Measurements from ENCODE around the gene FNIP1.
"Not testable (repeated sequence)": the region's sequence is repeated elsewhere in the genome, so short reads cannot be mapped to it uniquely, and the experiment has no call there.

FNIP1 gene

DNA sequence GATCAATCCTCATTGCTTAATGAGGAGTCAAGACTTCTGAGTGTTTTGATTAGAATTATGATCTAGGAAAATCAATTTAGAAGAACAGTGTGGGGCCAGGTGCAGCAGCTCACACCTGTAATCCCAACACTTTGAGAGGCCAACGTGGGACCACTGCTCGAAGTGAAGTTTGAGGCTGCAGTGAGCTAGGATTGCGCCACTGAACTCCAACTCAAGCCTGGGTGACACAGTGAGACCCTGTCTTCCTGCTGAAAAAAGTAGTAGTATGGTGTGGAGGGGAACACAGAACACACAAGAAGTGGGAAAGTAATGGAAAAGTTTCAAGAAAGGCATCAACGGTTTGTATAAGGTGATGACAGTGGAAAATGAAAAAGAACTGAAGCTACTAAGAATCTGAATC, 9.1 kb downstream of the FNIP1 start:
- no peak for DNase-seq (ENCODE audit: extremely low read depth in 1 of 2, low read depth in 1 of 2)

DNA sequence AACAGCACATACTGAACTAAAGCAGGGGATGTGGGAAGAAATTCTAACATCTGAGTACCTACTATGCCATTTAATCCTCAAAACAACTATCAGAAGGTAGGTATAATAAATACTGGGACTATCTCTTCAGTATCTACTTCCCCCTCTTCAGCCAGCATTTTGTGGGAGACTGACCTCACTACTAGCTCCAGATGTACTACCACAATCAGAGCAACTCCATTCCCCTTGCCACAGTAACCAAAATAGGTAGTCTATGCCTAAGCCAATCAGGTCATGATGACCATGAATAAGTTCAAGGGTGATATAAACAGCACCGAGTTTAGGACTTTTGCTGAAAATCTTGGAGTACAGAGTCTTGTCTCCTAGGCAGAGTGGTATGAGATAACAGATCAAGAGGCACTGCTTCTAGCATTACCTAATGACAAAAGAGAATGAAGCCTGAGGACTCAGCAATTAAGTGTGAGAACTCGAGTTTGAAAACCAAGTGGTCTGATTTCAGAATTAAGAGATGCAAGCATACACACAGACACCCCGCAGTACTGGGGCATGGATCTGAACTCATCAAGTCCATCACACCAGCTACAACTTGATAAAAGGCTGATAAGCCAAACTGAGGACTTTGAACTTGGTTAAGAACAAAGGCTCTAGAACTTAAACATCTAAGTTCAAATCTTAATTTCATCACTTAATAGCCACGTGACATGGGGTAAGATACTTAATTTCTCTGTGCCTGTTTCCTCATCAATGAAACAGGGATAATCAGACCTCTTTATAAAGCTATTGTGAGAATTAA, 9.7 kb downstream of the FNIP1 start:
- no peak for DNase-seq (ENCODE audit: extremely low read depth in 1 of 2, low read depth in 1 of 2)

DNA sequence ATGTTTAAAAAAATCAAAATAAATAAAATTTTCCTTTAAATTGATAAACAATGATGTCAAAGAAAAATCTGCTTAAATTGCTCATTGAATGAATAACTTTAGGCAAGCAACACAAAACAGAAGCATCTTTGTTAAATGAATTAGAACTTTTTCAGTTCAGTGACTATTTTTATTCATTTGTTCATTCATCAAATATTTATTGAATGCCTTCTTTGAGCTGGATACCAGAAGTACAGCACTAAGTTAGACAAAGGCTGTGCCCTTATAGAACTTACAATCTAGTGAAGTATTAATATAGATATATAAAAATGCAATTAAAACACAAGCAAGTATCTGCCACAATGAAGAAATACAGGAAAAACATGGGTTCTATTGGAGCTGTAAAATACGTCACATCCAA, 10.8 kb downstream of the FNIP1 start:
- DNase-seq (ENCODE audit: extremely low read depth in 1 of 2, low read depth in 1 of 2), result no peak

DNA sequence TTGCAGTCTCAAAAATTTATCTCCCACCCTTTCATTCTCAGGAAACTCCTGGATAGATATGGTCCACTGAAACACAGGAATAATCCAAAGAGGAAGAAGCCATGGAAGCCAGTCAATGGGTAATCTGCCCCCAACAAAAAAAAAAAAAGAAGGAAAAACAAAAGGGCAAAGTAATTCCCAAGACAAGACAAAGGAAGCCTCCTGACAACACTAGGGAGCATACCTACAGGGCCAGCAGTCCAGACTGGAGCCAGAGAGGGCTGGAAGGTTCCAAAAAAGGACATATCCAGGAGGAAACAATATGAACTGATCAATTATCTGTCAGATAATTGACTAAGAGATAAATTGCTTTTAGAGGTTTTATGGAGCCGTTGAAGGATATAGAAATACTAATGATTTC, 12.9 kb downstream of the FNIP1 start:
- no peak for DNase-seq (ENCODE audit: extremely low read depth in 1 of 2, low read depth in 1 of 2)

DNA sequence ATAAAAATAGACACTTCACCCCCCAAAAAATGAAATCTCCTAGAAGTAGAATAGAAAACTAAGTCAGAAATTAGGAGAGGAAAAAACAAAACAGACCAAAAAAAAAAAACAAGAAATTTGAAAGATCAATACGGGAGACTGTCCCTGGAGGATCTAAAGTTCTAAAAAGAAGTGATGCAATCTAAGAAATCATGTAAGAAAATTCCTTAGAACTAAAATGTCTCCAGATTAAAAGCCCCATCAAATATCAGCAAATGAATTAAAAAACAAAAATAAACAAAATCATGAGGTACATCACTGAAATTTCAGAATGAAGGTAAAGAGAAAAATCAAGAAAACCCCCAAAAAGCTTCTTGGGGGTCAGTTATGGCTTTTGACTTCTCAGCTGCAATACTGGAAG, 13.5 kb downstream of the FNIP1 start:
- DNase-seq (ENCODE audit: extremely low read depth in 1 of 2, low read depth in 1 of 2), result no peak

DNA sequence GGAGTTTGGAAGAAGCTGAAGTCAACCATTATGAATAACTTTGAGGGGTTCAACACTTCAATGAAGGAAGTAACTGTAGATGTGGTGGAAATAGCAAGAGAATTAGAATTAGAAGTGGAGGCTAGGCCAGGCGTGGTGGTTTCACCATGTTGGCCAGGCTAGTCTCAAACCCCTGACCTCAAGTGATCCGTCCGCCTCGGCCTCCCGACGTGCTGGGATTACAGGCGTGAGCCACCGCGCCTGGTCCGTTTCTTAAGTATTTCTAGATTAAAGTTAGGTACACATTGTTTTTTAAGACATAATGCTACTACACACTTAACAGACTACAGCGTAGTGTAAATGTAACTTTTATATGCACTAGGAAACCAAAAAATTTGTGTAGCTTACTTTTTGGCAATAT, 14.1 kb downstream of the FNIP1 start:
- no peak for DNase-seq (ENCODE audit: extremely low read depth in 1 of 2, low read depth in 1 of 2)

DNA sequence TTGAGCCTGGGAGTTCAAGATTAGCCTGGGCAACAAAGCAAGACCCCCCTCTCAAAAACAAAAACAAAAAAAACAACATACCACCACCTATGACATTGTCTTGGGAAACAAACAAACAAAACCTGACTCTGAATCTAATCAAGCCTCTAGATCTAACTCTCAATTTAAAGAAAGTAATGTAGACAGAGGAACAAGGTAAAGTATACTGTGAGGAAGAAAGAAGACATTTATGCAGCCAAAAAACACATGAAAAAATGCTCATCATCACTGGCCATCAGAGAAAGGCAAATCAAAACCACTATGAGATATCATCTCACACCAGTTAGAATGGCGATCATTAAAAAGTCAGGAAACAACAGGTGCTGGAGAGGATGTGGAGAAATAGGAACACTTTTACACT, 18.7 kb downstream of the FNIP1 start:
- DNase-seq (ENCODE audit: extremely low read depth in 1 of 2, low read depth in 1 of 2), result not testable (repeated sequence)

DNA sequence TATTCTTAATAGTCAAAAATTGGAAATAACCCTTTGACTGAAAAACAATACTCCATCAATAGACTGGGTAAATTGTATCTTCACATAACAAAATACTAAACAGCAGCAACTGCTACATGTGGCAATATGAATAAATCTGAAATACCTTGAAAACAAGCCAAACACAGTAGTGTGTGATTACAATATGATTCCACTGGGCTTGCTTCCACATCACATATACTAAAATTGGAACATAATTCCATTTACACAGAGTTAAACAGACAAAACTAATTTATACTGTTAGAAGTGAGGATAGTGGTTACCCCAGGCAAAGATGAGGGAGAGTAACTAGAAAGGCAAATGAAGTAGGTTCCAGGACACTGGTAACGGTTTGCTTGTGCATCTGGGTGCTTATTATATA, 20.4 kb downstream of the FNIP1 start:
- no peak for DNase-seq (ENCODE audit: extremely low read depth in 1 of 2, low read depth in 1 of 2)

DNA sequence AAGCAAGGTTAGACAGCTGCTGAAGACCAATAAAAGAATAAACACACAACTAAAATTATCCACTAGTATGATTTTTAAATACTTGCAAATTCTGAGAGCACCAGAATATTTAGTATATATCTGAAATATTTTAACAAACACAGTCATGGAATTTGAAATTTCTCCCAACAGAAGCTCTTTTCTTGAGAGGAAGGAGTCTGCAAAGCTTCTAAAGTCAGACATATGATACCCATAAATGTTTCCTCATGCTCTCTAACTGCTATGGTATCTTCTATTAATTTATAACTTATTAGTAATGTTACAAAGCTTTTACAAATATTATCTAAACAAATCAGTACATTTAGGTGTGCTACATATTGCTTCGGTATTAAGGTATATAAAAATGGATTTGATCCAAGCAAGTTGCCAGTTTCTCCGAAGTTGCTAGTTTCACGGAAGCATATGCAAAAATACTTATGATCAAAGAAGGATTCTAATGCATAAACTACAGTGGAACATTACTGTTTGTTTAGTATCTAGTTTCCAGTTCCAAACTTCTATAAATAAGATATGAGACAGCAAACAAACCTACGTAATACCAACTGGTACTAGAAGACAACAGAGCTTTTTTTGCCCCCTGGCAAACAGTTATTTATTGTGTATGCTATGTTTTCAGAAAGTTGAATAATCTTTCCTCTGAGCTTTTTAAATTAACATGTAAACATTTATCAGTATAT, 22.0 kb downstream of the FNIP1 start:
- DNase-seq (ENCODE audit: extremely low read depth in 1 of 2, low read depth in 1 of 2), result no peak

DNA sequence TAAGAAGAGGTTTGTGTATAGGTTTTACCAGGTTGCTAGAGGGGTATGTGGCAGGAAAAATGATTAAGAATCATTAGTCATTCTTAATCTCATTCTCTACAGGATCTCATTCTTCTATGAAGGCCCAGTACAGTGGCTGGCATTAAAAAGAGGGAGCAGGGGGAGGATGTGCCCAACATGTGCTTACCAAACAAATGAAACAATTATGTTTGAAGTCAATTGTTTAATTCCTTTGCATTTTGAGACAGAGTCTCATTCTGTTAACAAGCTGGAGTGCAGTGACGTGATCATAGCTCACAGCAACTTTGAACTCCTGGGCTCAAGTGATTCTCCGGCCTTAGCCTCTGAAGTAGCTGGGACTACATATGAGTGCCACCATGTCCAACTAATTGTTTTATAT, 23.0 kb downstream of the FNIP1 start:
- no peak for DNase-seq (ENCODE audit: extremely low read depth in 1 of 2, low read depth in 1 of 2)

DNA sequence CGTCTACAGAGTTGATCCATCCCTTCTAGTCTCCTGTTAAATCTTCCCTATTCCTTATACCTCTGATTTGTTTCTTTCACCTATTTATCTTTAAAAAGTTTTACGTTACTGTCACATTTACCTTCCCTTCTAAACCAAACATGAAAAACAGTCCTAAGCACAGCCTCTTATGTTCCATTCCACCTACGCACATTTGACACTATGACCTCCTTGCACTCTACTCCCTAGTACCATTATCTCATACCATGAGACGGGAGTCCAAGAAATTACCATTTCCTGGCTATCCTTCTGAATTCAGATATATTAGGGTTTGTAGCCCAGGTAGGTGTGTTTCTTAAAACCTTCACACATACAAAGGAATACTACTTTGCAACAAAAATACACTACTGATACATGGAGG, 25.1 kb downstream of the FNIP1 start:
- no peak for DNase-seq (ENCODE audit: extremely low read depth in 1 of 2, low read depth in 1 of 2)

DNA sequence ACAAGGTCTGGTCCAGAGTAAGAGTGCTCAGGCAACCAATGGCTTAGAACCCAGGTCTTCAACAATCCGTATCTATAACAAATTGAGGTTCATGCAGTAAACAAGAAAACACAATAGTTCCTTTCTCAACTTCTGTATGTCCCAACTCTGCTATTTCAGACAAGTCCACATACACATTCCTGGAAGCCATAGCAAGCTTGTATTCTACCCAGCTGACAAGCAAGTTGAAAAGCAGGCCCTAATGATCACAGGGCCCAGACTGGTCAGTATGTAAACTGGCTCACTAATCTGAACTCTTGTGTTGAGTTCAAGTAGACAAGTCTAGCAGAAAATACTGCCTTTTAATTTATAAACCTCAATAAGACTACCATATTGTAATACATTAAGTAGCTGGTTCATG, 26.9 kb downstream of the FNIP1 start:
- DNase-seq (ENCODE audit: extremely low read depth in 1 of 2, low read depth in 1 of 2), result no peak

DNA sequence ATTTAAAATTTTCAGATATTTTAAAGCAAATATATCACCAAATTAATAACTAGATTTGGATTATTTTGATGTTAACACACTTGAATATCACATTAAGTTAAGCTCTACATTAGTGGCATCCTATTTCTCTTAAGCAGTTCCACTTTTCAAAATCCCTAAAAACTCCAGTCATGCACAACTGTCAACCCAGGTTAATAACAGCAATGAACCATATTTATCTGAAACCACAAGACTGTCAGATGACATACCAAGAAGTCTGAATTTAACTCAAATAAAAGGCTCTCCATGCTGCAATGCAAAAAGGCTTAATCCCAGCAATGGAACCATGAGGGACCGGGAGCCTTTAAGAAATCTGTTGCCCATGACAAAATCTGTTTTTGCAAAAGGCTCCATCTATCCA, 27.5 kb downstream of the FNIP1 start:
- DNase-seq (ENCODE audit: extremely low read depth in 1 of 2, low read depth in 1 of 2), result no peak

DNA sequence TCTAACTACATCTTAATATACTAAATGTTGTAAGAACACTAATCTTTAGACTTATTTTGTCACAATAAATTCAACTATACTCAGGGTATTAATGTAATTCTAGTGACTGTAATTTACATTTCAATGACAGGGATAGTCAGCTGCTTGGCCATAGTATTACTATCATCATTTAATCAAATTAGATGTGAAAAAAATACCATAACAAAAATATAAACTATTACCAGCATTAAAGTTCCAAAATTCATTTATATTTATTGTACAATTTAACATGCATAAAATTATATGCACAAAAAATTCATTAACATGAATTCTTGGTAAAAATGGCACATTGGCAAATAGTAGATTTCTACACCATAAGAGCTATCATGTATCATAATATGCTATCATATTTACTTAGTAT, 28.9 kb downstream of the FNIP1 start:
- DNase-seq (ENCODE audit: extremely low read depth in 1 of 2, low read depth in 1 of 2), result no peak

DNA sequence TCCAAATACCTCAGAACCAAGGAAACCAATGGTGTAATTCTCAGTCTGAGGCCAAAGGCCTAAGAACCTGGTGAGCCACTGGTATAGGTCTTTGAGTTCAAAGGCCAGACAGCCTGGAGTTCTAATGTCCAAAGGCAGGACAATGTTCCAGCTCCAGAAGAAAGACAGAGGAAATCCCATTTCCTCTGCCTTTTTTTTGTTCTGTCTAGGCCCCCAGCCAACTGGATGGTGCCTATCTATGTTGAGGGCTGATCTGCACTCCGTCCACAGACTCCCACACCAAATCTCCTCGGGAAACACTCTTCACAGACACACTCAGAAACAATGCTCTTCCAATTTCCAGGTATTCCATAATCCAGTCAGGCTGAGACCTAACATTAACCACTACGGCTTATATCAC, 30.1 kb downstream of the FNIP1 start:
- no peak for DNase-seq (ENCODE audit: extremely low read depth in 1 of 2, low read depth in 1 of 2)

DNA sequence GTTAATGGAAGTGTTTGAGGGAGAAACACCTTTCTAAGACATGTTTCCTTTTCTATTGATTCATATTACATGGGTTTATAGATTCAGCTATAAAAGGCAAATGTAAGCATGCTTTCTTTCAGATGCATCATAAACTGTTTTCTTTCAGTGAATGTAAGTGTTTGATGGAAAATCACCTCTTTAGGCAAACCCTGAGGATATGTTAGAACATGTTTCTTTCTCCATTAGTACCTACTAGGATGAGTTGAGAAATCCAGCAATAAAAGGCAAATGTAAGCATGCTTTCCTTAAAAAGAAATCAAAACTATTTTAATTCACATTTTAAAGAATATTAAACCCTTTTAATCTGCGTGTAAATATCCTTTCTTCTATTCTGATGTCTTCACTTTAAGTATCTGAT, 31.6 kb downstream of the FNIP1 start:
- no peak for DNase-seq (ENCODE audit: extremely low read depth in 1 of 2, low read depth in 1 of 2)

DNA sequence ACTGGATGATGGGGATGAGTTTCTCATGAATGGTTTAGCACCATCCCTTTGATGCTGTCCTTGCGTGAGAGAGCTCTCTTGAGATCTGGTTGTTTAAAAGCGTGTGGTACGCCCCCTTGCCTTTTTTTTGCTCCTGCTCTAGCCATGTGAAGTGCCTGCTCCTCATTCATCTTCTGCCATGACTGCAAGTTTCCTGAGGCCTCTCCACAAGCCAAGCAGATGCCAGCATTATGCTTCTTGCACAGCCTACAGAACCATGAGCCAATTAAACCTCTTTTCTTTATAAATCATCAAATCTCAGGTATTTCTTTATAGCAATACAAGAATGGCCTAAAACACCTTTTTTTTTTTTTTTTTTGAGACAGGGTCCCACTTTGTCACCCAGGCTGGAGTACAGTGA, 32.8 kb downstream of the FNIP1 start:
- no peak for DNase-seq (ENCODE audit: extremely low read depth in 1 of 2, low read depth in 1 of 2)

DNA sequence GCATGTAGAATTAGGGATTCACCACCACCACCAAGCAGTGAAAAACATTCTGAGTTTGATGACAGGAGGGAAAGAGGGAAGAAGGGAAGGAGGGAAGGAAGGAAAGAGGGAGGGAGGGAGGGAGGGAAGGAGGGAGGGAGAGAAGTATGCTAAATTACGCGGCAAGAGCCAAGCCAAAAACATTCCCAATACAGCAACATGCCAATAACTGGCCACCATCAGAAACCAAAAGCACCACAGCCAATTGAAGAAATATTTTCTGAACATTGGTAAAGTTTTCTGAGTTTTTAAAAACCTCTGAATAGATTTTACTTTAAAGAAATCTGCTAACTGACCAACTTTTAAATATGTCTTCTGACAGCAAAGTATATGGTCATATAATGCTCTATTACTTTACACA, 36.0 kb downstream of the FNIP1 start:
- no peak for DNase-seq (ENCODE audit: extremely low read depth in 1 of 2, low read depth in 1 of 2)

DNA sequence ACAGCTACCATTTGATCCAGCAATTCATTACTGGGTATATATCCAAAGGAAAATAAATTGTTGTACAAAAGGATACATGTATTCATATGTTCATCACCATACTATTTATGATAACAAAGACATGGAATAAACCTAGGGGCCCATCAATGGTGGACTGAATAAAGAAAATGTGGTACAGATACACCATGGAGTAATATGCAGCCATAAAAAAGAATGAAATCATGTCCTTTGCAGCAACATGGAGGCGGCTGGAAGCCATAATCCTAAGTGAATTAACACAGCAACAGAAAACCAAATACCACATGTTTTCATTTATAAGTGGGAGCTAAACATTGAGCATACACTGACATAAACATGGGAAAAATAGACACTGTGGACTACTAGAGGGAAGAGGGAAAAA, 37.1 kb downstream of the FNIP1 start:
- DNase-seq (ENCODE audit: extremely low read depth in 1 of 2, low read depth in 1 of 2), result no peak

DNA sequence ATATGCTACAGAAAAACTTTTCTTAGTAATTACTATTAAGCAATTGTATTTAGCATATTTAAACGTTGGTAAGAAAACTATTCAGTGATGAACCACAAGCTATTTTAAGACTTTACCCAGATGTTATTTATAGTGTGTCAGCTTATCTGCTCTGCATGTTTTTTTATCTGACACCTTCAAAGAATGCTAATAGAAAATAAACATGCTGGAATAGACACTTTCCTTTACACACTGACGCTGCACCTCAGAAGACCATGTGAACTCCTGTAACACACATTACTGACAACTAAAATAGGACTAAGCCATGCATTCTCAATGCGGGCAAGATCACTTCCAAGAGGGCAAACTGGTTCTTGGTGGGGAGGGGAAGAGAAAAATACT, 38.3 kb downstream of the FNIP1 start:
- no peak for DNase-seq (ENCODE audit: extremely low read depth in 1 of 2, low read depth in 1 of 2)

DNA sequence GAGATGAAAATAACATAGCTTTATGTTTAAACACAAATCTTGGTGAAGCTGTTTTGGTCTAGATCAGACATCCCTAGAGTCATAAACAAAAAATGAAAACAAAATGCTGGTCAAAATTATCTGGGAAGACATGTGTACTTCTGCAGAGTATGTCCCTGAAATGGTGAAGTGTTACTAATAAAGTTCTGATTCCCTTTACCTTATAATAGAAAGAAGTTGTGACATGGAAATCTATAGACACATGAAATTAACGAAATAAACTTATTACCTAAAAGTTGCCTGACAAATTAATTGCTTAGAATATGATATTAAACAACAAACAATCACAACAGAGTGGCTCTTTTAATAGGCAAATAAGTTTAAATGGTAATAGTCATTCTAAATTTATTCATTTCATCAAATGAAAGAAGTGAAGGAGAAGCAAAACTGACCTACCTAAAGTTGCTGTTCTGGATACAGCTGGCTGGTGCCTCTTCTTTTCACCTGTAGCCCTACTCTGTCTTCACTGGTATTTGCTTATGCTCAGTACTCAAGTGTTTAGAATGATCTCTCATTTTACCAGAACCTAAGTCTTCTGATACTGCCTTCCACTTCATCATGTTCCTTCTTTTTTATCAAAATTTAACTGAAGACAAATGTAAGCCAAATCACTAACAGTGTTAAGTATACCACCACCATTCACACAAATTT, 38.8 kb downstream of the FNIP1 start:
- DNase-seq (ENCODE audit: extremely low read depth in 1 of 2, low read depth in 1 of 2), result no peak

DNA sequence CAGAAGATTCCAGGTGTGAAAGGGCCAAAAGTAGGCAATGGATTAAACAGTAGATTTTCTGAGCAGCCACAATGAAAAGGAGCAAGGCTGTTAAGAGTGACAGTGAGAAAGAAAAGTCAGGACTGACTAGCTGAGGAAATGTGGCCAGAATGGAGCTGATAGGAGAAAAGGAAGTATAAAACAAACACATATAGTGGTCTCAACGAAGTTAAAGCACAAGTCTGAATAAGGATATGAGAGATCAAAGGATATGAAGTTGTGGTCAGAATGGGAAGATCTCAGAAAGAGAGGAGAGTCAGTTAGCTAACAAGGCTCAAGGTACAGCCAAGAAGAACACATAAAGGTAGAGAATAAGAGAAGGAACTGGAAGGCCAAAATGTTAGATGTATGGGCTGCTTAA, 39.9 kb downstream of the FNIP1 start:
- DNase-seq (ENCODE audit: extremely low read depth in 1 of 2, low read depth in 1 of 2), result no peak
